Measurements from ENCODE around the gene CTAG2. TPM values are rescaled to one million over a fixed set of nuclear protein-coding genes. Genes with fewer than 3 reads are reported as not detected.

CTAG2 gene
- total and polyA plus RNA-seq, 4 donors: not detected

DNA sequence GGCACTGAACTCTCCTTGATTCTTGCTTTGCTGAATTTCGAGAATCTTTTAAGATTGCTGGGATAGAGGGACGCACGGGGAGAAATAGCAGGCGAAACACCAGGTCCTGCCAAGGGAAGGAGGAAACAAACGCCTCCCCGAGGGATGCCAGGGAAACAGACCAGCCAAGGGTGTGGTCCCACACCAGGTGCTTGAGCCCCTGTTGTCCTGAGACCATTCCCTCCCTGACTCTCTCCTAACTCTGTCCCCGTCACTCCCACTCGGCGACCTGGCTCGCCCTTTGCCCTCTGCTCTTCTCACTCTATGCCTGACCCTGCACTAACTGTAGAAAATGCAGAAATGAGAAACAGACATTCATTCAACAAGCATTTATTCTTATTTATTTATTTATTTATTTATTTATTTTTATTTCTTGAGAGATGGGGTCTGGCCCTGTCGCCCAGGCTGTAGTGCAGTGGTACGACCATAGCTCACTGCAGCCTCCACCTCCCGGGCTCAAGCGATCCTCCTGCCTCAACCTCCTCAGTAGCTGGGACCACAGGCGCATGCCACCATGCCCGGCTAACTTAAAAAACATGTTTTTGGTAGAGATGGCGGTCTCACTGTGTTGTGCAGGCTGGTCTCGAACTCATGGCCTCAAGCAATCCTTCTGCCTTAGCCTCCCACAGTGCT, 50.5 kb downstream of the CTAG2 start:
- peaks cover 1 to 10% (median 8%) of the 10 kb centered on the region in 4 donors for H3K4me1 ChIP-seq (ENCODE audit: control insufficient read depth in 4 of 4, insufficient read depth in 4 of 4, low read length in 3 of 4)
- TF ChIP-seq JUND (IDR thresholded peaks at IDR 0.05) (no peak), FOXA1 (IDR thresholded peaks at IDR 0.05) (no peak), SP1 (IDR thresholded peaks at IDR 0.05) (no peak), HNF4G (IDR thresholded peaks at IDR 0.05) (no peak), EGR1 (IDR thresholded peaks at IDR 0.05; ENCODE audit: low read depth in 2 of 2) (no peak), HNF4A (conservative IDR thresholded peaks at IDR 0.05) (no peak), RAD21 (IDR thresholded peaks at IDR 0.05) (no peak), FOXA2 (IDR thresholded peaks at IDR 0.05) (no peak), TAF1 (conservative IDR thresholded peaks at IDR 0.05) (no peak), NR2F2 (IDR thresholded peaks at IDR 0.05) (no peak), RXRA (IDR thresholded peaks at IDR 0.05) (no peak), YY1 (IDR thresholded peaks at IDR 0.05) (no peak), GABPA (IDR thresholded peaks at IDR 0.05 in 1 of 2, conservative IDR thresholded peaks at IDR 0.05 in 1 of 2) (no peak)
- TF ChIP-seq, protein P1, sequence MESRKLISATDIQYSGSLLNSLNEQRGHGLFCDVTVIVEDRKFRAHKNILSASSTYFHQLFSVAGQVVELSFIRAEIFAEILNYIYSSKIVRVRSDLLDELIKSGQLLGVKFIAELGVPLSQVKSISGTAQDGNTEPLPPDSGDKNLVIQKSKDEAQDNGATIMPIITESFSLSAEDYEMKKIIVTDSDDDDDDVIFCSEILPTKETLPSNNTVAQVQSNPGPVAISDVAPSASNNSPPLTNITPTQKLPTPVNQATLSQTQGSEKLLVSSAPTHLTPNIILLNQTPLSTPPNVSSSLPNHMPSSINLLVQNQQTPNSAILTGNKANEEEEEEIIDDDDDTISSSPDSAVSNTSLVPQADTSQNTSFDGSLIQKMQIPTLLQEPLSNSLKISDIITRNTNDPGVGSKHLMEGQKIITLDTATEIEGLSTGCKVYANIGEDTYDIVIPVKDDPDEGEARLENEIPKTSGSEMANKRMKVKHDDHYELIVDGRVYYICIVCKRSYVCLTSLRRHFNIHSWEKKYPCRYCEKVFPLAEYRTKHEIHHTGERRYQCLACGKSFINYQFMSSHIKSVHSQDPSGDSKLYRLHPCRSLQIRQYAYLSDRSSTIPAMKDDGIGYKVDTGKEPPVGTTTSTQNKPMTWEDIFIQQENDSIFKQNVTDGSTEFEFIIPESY (IDR thresholded peaks at IDR 0.05): no peak
- TF ChIP-seq, protein P2, sequence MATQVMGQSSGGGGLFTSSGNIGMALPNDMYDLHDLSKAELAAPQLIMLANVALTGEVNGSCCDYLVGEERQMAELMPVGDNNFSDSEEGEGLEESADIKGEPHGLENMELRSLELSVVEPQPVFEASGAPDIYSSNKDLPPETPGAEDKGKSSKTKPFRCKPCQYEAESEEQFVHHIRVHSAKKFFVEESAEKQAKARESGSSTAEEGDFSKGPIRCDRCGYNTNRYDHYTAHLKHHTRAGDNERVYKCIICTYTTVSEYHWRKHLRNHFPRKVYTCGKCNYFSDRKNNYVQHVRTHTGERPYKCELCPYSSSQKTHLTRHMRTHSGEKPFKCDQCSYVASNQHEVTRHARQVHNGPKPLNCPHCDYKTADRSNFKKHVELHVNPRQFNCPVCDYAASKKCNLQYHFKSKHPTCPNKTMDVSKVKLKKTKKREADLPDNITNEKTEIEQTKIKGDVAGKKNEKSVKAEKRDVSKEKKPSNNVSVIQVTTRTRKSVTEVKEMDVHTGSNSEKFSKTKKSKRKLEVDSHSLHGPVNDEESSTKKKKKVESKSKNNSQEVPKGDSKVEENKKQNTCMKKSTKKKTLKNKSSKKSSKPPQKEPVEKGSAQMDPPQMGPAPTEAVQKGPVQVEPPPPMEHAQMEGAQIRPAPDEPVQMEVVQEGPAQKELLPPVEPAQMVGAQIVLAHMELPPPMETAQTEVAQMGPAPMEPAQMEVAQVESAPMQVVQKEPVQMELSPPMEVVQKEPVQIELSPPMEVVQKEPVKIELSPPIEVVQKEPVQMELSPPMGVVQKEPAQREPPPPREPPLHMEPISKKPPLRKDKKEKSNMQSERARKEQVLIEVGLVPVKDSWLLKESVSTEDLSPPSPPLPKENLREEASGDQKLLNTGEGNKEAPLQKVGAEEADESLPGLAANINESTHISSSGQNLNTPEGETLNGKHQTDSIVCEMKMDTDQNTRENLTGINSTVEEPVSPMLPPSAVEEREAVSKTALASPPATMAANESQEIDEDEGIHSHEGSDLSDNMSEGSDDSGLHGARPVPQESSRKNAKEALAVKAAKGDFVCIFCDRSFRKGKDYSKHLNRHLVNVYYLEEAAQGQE (IDR thresholded peaks at IDR 0.05): no peak
- TF ChIP-seq, protein P3, sequence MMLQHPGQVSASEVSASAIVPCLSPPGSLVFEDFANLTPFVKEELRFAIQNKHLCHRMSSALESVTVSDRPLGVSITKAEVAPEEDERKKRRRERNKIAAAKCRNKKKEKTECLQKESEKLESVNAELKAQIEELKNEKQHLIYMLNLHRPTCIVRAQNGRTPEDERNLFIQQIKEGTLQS (IDR thresholded peaks at IDR 0.05): no peak
- TF ChIP-seq, protein P4, sequence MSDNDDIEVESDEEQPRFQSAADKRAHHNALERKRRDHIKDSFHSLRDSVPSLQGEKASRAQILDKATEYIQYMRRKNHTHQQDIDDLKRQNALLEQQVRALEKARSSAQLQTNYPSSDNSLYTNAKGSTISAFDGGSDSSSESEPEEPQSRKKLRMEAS (IDR thresholded peaks at IDR 0.05): no peak
- TF ChIP-seq, protein P5, sequence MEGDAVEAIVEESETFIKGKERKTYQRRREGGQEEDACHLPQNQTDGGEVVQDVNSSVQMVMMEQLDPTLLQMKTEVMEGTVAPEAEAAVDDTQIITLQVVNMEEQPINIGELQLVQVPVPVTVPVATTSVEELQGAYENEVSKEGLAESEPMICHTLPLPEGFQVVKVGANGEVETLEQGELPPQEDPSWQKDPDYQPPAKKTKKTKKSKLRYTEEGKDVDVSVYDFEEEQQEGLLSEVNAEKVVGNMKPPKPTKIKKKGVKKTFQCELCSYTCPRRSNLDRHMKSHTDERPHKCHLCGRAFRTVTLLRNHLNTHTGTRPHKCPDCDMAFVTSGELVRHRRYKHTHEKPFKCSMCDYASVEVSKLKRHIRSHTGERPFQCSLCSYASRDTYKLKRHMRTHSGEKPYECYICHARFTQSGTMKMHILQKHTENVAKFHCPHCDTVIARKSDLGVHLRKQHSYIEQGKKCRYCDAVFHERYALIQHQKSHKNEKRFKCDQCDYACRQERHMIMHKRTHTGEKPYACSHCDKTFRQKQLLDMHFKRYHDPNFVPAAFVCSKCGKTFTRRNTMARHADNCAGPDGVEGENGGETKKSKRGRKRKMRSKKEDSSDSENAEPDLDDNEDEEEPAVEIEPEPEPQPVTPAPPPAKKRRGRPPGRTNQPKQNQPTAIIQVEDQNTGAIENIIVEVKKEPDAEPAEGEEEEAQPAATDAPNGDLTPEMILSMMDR (IDR thresholded peaks at IDR 0.05; ENCODE audit: low read depth, low read length, missing input control): no peak
- no peak overlapping the region for H3K9ac ChIP-seq (ENCODE audit: low read depth in 1 of 2, low read length in 2 of 2)
- no peaks in the 10 kb centered on the region for H3K9me3 ChIP-seq (ENCODE audit: control insufficient read depth in 4 of 4, low read length in 3 of 4)
- H3K27me3 ChIP-seq (ENCODE audit: control insufficient read depth in 4 of 4, insufficient read depth in 4 of 4, low read length in 3 of 4): no peaks in the 10 kb centered on the region
- DNase-seq (ENCODE audit: low spot score): no peak
- H3K4me3 ChIP-seq (ENCODE audit: low read depth in 1 of 3, low read length in 3 of 3): no peak overlapping the region
- H3K36me3 ChIP-seq (ENCODE audit: control insufficient read depth in 4 of 4, insufficient read depth in 3 of 4, low read depth in 1 of 4, low read length in 3 of 4): no peaks in the 10 kb centered on the region
- H3K27ac ChIP-seq (ENCODE audit: low read depth in 1 of 2, low read length in 2 of 2): no peak overlapping the region
- WGBS: 85% methylated on average over 18 of the region's 18 CpGs

Data from liver (tissue), 9 donors.